ENCODE measurements around the gene CLCN7.

The CLCN7 gene

DNA sequence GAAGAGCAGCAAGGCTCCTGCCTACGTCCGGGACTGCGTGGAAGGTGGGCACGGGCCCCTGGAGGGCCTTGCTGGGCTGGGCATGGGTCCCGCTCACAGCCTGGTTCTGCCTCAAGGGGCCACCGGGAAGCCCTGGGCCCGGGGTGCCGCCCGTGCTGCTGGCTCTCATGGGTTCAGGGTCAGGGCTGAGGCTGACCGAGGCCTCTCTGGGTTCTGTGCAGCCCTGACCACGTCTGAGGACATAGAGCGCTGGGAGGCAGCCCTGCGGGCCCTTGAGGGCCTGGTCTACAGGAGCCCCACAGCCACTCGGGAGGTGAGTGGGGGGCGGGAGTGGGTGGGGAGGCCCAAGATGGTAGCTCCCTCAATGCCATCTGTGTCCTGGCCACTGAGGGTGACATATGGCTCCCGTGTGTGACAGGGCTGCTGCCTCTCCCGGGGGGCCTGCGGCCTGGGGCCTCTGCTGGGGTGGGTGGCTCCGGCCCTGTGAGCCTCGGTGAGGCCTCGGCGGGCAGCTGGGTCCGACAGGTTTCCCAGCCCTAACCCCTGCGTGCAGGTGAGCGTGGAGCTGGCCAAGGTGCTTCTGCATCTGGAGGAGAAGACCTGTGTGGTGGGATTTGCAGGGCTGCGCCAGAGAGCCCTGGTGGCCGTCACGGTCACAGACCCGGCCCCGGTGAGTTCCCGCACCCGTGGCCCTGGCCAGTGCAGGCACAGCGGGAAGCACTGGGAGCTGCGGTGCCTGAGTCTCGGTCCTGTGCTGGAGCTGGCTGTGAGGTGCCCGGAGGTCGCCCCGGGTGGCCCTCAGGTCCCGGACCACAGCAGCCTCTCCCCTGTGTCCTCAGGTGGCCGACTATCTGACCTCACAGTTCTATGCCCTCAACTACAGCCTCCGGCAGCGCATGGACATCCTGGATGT lies 27.5 kb upstream of the CLCN7 start:
- DNase-seq (ENCODE audit: low spot score) = no peak

DNA sequence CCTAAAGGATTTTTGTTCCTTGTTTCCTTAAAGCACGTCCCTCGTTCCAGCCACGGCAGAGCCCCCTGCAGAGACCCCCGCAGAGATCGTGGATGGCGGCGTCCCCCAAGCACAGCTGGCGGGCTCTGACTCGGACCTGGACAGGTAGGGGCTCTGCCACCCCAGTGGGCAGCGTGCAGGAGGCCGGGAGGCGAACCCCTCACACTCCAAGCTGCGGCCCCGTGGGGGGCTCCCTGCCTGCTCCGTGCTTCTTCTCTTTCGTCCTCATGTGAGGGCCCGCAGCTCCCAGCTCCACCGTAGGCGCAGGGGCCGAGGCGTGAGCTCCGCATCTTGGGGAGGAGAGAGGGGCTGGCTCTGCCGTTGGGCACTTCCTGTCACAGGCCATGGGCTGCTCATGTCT lies 26.8 kb upstream of the CLCN7 start:
- DNase-seq (ENCODE audit: low spot score) = no peak

DNA sequence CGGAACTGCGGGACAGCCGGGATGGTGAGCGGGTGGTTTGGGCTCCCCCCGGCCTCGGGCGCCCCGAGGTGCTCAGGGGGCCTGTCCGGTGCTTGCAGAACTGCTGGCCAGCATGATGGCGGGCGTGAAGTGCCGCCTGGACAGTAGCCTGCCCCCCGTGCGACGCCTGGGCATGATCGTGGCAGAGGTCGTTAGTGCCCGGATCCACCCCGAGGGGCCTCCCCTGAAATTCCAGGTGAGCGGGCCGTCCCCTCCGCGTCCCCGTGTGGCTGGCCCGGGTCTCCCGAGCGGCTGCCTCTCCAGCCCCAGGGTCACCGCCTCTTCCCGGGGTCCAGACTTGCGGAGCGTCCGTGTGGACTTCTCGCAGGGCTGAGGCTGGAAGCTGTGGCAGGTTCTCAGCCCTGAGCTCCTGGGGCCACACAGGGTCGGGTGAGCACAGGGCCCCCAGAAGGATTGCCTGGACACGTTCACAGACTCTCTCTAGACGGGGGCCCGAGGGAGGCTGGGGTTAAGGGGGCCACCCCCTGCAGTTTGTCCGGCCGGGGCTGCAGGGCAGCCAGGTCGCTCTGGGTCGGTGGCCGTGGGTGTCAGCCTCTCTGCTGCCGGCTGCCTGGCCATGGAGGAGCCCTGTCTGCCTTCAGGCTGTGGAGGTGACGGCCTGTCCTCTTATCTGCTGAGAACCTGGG lies 25.8 kb upstream of the CLCN7 start:
- DNase-seq (ENCODE audit: low spot score) = no peak

DNA sequence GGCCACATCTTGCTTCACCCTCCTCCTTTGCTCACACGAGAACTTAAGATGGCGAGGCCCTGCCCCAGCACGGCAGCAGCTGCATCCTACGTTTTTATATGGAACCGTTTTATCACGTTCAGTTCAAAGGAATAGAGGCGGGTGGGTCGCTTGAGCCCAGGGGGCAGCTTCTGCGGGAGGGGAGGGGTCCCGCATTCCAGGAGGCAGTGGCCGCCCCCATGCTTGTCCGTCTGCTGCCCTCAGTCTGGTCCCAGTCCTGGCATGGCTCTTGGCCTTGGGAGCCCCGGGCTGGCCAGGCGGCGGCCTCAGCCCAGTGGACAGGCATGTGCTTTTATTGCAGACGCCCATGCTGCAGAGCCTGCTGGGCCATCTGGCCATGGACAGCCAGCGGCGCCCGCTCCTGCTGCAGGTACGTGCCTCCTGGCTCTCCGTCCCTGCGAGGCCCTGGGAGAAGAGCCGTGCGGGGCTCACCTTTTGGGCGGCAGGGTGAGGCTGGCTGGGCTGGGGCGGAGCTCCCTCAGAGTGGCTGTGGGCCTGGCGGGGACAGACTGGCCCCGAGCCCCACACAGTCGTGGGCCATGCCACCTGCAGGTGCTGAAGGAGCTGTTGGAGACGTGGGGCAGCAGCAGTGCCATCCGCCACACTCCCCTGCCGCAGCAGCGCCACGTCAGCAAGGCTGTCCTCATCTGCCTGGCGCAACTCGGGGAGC lies 25.1 kb upstream of the CLCN7 start:
- DNase-seq (ENCODE audit: low spot score) = no peak

DNA sequence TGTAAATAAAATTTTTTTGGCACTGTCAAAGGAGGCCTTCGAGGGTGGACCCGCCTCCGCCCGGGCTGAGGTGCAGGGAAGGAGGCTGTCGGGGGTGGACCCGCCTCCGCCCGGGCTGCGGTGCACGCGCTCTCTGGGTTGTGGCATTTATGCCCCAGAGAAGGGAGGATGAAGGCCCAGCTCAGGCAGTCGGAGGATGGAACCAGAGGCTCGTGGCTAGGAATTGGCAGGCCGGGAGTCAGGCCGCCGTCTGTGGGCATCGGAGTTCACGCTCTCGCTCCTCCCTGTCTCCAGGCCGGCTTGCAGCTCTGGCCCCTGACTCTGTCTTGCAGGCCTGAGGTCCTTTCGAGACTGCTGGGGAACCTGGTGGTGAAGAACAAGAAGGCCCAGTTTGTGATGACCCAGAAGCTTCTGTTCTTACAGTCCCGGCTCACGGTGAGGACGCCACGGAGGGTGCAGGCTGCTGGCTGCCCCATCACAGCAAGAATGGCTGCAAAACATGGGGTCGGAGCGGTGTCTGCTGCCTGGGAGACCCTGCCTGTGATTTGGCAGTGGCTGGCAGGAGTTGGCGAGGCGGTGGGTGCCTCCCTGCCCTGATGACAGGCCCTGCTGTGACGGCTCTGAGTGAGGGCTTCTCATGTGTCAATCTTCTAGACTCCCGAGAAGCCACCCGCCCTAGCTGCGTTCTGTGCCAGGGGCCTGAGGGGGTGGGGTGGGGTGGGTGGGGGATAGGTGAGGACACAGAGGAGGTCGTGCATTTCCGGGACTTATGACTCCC lies 24.3 kb upstream of the CLCN7 start:
- no peak for DNase-seq (ENCODE audit: low spot score)

DNA sequence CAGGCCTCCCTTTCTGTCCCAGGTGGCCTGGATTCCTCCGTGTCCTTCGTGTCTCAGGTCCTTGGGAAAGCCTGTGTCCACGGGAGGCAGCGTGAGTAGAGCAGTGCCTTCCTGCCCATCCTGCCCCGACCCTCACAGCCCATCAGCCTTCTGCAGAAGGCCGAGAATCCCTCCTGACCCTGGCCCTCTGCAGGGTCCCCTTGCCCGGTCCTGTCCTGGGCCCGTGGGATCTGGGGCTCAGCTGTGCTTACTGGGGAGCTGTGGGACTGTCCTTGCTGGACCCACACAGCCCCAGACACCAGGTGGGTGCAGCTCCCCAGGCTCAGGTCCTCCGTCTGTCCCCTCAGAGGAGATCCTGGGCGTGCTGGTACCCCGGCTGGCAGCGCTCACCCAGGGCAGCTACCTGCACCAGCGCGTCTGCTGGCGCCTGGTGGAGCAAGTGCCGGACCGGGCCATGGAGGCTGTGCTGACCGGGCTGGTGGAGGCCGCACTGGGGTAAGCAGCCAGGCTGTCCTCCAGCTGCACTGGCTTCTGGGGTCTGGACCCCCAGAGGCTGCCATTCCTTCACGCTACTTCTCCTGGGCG lies 22.3 kb upstream of the CLCN7 start:
- DNase-seq (ENCODE audit: low spot score) = no peak

DNA sequence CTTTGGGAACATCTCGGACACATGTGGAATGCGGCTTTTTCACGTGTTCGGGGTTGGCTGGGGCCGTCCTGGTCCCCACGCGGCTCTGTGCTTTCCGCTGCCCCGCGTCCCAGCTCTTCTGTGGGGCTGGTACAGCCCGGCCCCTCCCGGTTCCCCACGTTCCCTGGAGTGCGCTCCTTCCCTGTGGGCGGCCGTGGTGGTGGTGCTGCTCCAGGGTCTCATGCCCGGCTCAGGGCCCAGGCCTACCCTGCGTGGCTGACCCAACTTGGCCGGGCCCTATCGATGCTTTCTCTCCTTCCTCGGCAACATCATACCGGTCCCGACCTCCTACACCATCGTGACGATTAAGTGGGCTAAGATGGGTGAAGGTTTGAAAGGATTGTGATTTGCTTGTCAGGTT lies 21.6 kb upstream of the CLCN7 start:
- DNase-seq (ENCODE audit: low spot score) = no peak

DNA sequence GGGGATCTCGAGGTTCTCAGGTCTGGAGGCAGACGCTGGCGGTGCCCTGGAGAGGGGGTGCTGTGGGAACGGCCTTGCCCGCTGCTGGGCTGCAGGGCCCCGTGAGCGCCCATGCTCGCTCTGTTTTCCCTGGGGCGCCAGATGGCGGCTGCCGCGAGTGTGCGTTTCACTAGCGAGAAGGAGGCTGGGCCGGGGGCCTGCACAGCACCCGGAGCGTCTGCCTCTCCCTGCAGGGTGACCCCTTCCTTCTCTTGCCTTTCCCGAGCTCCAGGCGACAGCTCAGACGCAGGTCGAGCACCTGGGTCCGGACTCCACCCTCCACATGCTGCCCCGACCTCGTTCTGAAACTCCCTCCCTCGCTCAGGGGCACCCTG lies 21.0 kb upstream of the CLCN7 start:
- DNase-seq (ENCODE audit: low spot score) = no peak

DNA sequence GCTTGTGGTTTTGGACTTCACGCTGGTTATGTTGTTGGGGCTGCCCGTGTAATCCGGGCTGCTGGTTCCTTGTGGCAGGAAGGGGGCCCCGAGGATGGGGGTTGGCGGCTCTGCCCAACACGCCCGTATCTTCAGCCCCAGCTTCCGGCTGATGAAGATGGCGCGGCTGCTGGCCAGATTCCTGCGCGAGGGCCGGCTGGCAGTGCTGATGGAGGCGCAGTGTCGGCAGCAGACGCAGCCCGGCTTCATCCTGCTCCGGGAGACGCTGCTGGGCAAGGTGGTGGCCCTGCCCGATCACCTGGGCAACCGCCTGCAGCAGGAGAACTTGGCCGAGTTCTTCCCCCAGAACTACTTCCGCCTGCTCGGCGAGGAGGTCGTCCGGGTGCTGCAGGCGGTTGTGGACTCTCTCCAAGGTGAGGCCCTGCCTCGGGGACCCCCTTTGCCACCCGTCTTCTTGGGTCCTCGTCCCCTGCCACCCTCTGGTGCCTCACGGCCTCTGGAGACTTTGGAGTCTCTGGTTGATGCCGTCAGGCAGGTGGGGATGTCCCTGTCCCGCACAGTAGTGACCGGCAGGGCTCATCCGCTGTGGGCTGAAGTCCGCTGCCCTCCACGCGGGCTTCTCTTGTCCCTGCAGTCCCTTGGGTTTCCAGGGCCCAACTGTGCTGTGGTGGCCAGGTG lies 20.5 kb upstream of the CLCN7 start:
- no peak for DNase-seq (ENCODE audit: low spot score)

DNA sequence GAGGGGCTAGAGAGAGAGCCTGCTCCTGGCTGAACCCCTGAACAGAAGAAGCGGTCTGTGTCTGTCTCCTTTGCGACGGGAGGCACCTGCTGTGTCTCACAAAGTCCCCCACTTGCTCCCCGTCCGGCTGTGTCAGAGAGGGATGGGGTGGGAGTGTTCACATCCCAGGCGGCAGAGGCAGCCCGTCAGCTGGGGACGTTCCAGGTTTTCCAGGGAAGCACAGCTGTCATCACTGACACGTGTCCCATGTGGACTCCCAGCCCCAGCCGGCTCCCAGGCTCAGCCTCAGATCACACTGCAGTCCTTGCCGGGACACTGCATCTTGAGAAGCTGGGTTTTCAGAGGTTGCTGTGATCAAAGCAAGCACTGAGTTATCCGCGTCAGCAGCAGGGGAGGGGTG lies 19.9 kb upstream of the CLCN7 start:
- DNase-seq (ENCODE audit: low spot score) = no peak

DNA sequence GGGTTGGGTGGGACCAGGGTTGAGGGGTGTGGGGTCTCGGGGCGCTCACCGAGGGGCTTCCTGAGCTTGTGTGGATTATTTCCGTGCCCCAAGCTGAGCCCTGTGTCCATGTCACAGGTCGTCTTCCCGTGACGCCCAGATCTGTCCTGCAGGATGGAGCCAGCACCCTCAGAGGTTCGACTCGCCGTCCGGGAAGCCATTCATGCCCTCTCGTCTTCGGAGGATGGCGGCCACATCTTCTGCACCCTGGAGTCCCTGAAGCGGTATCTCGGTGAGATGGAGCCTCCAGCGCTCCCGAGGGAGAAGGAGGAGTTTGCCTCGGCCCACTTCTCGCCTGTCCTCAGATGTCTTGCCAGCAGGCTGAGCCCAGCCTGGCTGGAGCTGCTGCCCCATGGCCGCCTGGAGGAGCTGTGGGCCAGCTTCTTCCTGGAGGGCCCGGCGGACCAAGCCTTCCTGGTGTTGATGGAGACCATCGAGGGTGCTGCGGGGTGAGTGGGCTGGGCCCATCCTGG lies 19.4 kb upstream of the CLCN7 start:
- DNase-seq (ENCODE audit: low spot score) = peak; percentile 20

DNA sequence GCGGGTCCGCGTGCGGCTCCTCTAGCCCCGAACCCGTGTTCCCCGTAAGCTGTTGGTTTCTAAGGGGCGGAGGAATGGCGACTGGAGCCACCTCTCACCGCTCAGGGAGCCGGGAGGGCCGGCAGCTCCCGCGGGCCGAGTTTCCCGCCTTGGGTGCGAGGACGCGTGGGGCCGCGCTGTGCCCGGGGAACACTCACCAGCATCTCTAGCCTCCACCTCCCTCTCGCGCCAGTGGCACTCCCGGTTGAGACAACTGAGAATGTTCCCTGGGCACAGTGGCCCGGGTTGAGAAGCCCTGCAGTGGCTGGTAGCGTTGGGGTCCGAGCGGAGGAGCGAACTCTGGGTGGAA lies 18.9 kb upstream of the CLCN7 start:
- peak; percentile 43 for DNase-seq (ENCODE audit: low spot score)

DNA sequence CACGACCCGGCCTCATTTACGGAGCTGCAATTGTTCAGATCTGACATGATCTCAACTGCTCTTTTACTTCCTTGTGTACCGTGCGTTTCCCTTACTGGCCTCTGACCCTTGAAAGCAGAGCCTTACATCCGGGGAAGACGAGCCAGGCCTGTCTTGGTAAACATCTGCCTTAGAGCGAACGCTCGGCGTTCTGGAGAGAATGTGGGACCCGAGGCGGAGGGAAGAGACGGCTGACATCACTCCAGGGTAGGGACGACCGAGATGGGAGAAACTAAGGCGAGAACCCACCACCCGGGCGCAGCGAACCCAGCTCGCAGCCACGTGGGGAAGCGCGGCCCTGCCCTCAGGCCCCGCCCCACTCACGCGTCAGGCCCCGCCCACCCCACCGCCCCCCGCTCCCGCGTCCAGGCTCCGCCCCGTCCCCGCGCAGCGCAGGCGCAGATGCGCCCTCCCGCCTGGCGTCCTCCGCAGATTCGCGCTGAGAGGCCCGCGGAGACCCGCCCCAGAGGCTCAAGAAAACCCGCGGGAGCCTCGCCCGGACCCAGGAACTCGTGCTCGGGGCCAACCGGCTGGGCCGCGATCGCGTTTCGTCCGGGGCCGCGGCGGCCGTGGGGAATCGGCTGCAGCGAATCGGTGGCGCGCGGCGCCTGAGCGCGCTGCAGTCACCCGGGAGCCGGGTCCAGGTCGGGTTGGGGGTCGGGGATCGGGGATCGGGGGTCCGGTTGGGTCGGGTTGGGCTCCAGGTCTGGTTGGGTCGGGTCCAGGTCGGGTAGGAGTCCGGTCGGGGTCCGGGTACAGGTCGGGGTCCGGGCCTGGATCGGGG lies 18.3 kb upstream of the CLCN7 start, which contains the start of gene TELO2:
TSS of gene TELO2 (plus strand) at position 438 of the 823 bp plus-strand sequence. CDS start 922 bp downstream, outside the sequence.
- DNase-seq (ENCODE audit: low spot score) = peak; percentile 89

DNA sequence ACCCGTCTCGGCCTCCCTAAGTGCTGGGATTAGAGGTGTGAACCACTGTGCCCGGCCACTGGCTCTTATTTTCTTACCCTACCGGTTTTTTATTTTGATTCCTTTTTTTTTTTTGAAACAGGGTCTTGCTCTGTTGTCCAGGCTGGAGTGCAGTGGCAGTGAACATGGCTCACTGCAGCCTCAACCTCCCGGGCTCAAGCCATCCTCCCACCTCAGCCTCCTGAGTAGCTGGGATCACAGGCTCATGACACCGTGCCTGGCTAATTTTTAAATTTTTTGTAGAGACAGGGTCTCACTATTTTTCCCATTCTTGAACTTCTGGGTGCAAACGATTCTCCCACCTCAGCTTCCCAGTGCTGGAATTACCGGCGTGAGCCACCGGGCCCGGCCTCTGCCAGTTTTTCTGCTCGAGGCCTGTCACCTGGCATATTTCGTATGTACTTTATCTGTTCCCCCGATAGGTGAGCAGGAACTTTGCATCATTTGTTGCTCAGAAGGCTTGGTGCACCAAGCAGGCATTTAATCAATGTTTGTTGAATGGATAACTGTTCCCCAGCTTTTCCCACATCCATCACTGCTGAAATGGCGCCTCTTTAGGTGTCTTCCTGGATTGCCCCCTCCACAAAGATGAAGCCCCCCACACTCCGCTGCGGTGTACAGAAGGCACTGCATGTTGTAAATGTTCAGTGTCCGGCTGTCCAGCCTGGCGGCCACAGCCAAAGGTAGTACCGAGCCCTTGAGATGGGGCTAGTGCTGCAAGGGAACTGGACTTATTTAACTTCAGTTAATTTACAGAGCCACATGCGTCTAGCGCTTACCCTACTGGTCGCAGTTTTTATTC lies 17.5 kb upstream of the CLCN7 start:
- no peak for DNase-seq (ENCODE audit: low spot score)

DNA sequence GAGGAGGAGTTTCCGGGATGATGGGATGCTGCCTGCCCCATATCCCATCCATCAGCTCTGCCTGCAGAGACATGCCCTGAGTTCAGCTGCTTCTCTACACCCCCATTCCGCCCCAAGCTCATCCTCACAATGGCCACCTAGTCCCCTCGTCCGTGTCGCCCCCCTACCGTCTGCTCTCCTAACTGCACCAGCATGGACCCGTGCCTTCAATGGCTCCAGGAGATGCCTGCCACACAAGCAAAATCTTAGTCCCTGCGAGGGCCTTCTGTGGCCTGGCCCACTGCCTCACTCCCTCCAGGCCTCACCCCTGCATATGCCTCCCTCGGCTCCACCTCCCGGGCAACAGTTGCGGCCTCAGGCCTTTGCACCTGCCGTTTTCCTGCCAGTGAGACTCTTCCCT lies 16.5 kb upstream of the CLCN7 start:
- DNase-seq (ENCODE audit: low spot score) = no peak

DNA sequence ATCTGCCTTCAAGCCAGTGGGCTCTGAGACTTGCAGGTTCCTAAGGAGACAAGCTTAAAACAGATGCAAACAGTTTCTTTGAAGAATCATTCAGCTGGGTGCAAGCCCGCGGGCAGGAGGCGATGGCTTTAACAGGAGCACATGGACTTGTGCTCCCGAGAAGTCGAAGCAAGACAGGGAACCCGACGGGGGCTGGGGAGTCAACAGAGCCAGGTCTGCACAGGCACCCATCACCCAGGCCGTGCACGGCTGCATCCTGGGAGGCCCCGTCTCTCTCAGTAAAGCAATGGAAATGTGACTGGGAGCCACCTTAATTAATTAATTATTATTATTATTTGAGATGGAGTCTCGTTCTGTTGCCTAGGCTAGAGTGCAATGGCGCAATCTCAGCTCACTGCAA lies 14.2 kb upstream of the CLCN7 start:
- no peak for DNase-seq (ENCODE audit: low spot score)

DNA sequence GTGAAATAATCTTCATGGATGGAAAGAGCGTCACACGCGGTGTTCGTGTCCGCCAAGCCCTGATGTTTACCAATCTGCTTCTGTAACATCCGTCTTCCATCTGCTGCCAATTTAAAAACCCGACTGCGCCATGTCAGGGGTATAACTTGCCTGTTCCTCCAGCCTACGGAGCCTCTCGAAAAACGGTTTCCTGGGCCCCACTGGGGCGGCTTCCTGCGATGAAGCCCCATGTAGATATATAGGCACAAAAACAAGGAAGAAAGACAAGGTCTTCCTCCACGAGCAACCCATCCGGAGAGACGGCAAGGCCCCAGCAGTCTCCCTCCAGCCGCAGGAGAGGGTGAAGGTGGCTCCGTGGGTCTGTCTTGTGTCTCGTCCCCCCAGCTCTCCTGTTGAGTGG lies 13.8 kb upstream of the CLCN7 start, which contains the start of gene PTX4:
TSS of gene PTX4 (minus strand) at position 326 of the 400 bp plus-strand sequence. CDS start at position 291, 35 bp downstream.
- DNase-seq (ENCODE audit: low spot score) = no peak

DNA sequence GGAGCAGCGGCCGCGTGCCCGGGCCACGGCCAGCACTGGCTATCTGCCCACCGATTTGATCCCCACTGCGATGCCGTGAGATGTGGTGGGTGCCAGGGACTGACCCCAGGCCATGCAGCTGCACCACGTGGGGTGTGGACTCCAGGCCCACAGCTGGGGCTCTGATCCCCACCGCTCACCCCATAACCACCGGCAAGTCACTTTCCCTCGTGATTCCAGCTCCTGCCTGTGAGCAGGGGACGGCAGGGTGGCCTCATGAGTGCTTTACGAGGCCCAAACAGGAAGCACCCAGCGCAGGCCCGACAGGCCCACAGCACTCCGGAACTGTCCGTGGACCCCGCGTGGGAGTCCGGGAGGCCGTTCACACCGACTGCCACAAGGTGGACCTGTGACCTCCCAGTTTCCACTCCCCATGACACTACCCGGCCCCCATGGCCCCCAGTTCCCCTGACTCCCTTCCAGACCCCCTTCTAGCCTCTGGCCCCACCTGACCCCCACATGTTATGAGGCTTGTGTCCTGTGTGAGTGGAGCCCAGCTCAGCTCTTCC lies 13.3 kb upstream of the CLCN7 start:
- no peak for DNase-seq (ENCODE audit: low spot score)
